ENCODE results near the gene C19orf85.
"Not testable (repeated sequence)": the region's sequence is repeated elsewhere in the genome, so short reads cannot be mapped to it uniquely, and the experiment has no call there.

C19orf85 gene

DNA sequence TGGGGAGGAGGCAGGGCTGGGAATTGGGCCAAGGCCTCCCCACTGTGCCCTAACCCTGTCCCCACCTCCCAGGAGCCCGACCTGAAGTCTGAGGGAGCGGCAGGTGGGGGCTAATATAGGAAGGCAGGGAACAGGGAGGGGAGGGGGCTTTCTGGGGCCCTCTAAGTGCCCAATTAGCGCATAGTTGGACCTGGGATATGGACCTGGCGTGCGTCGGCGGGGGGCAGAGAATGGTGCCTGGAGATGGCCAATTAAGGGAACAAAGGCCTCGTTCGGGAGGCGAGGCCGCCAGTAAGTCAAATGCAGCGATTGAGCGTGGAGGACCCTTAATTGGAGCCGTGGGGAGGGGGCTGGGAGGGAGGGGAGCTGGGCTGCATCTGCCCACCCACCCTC lies at the start of gene C19orf85:
TSS of gene C19orf85 (minus strand) at position 90 of the 393 bp plus-strand sequence. CDS start 197 bp downstream, outside the sequence.
- DNase-seq = no peak

DNA sequence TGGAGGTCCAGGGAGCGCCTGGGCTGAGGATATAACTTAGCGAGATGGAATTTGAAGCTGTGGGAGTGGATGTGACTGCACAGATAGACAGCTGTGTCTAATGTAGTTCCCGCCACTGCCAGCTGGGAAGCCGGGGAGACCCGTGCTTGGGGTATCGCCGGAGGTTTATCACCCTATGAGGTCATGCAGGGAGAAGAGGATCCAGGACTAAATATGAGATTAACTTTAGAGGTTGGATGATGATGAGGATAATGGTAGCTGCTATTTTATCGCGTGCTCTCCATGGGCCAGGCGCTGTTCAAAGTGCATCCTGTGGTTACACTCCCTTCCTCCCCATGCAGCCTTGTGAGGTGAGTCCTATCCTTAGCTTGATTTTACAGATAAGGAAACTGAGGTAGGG lies 43.6 kb upstream of the C19orf85 start:
- no peak for DNase-seq

DNA sequence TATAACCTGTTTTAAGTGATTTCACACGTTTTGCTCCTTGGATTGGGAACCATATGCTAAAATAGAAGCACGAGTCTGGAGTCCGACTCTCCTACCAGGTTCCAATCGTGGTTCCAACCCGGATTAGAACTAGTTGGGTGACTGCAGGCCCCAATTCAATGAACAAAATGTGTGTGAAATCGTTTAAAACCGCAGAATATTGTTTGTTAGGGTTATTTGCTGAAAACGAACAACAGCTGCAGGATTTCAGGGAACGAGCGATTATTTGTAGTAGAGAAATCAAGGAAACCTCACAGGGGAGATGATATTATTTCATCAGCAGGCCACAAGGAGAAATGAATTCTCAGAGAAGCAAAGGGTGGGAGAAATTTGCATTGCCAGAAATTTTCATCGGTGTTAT lies 40.4 kb upstream of the C19orf85 start:
- DNase-seq = no peak

DNA sequence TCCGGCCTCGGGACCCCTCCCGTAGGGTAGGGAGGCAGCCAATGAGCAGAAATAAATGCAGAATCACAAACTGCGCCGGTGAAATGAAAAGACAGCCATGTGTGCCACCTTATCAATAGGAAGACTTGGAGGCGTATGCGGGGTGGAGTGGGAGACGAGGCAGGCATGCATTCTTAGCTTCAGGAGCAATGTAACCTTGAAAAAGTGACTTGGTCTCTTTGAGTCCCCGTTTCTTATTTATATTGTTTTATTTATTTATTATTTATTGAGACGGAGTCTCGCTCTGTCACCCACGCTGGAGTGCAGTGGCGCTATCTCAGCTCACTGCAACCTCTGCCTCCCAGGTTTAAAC lies 39.7 kb upstream of the C19orf85 start:
- no peak for DNase-seq

DNA sequence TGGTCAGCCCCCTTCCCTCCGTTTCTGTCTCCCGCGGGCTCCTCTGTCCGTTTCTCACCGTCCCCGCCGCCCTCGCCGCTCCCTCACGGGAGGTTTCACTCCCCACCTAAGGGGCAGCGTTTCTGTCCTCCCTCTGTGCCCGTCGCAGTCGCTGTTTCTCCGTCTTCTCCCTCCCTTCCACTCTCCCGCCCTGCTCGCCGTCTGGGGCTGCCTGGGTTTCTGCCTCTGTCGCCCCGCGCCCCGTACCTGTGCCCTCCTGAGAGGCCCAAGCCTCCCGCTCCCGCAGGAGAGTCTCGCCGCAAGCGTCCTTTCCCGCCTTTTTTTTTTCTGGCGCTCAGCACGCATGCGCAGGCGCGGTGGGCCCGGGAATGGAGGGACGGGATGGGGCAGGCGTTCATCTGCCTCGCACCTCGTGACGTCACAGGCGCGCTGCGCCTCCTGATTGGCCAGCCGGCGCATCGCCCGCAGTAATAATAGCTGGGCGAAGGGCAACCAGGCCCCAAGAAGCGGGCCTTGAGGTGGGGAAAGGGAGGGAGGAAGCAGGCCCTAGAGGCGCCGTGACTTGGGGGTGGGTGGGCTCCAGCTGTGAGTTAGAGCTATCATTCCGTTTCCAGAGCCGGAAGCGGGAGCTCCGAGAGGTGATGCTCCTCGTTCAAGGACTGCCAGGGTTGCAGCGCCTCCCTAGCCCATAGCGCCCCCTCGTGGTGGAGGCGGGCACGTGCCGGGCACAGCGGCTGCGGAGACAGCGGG lies 39.1 kb upstream of the C19orf85 start:
- peak; percentile 93 for DNase-seq

DNA sequence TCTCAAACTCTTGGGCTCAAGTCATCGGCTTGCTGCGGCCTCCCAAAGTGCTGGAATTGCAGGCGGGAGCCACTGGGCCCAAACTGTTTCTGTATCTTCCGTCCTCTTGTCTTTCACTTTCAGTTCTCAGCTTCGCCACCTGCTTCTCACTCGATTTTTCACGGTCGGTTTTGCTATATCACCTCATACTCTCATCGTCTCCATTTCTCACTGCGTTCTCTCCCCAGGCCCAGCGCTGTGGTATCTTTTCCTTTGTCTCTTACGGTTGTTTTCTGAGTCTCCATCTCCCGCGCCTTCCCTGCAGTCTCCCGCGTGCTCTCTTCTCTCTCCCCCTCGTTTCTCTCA lies 38.6 kb upstream of the C19orf85 start:
- no peak for DNase-seq

DNA sequence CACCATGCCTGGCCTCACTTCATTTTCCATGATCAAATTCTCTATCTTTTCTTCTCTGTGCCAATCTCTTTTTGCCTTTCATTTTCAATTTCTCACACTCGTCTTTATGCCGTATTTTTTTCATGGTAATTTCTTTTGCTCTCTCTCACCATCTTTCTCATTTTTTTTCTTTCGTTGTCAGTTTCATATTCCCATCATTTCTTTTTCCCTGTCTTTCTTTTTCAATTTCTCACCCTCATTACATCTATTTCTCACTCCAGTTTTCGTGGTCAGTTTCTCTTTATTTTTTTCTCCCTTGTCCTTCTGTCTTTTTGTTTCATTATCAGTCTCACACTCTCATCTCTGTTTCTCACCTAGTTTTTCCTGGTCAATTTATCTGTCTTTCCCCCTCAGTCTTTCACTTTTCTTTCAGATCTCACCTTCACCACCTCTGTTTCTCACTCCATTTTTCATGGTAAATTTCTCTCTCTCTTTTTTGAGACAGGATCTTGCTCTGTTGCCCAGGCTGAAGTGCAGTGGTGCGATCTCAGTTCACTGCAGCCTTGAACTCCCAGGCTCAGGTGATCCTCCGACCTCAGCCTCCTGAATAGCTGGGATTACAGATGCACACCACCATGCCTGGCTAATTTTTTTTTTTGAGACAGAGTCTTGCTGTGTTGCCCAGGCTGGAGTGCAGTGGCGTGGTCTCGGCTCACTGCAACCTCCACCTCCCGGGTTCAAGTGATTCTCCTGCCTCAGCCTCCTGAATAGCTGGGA lies 37.8 kb upstream of the C19orf85 start:
- no peak for DNase-seq

DNA sequence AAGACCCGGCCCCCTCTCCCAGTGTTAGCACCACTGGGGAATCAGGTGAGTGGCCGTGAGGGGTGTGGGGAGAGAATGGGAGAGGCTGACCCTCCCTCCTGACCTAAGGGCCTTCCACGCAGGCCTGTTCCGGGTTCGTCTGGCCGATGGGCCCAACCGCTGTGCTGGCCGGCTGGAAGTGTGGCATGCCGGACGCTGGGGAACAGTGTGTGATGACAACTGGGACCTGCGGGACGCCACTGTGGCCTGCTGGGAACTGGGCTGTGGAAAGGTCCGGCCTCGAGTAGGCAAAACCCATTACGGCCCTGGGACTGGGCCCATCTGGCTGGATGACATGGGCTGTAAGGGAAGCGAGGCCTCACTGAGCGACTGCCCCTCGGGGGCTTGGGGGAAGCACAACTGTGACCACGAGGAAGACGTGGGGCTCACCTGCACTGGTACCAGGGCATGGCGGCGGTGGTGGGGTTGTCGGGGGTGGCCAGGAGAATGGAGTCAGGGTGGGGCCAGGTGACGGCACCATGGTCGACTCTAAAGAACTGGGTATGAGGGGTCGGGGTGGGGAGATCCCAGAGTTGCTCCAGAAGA lies 35.9 kb upstream of the C19orf85 start:
- no peak for DNase-seq

DNA sequence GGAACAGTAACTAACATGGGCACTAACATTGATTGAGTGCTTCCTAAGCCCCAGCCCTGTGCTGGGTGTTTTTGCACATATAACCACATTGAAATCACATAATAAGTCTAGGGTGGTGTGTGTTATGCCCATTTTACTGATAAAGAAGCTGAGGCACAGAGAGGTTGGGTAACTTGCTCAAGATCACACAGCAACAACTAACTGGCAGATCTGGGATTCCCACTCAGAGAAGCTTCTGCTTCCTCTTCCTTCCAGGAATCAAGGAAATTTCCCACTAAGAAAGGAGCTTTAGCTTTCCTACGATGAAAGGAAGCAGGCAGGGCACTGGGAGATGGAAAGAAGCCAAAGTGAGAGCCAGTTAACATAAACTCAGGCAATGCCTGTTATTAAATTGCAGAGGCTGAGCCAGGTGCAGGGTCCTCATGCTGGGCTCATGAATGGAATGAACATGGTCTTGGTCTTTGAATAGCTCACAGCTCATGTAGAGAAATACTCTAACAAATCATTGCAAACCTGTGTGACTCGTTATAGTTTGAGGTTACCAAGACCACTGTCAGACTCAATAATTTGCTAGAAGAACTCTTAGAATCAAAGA lies 33.8 kb upstream of the C19orf85 start:
- no peak for DNase-seq

DNA sequence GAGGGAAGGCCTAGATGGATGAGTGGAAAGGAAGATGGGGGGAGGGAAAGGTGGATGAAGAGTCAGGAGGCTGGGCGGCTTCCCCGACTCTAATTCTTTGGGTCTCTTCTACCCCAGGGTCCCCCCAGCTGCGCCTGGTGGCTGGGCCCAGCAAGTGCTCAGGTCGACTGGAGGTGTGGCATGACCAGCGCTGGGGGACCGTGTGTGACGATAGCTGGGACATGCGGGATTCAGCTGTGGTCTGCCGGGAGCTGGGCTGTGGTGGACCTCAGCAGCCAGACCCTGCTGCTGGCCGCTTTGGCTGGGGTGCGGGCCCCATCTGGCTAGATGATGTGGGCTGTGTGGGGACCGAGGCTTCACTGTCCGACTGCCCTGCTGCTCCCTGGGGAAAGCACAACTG lies 33.2 kb upstream of the C19orf85 start:
- no peak for DNase-seq

DNA sequence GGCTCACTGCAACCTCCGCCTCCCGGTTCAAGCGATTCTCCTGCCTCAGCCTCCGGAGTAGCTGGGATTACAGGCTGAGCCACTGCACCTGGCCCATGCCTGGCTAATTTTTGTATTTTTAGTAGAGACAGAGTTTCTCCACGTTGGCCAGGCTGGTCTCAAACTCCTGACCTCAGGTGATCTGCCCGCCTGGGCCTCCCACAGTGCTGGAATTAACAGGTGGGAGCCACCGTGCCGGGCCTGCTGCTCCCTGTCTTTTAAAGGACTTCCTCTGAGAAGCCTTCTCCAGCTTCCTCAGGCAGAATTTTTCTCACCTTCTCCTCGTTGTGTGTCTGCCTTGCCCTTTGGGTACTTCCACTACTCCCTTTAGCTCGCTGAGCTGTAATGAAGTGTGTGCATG lies 32.3 kb upstream of the C19orf85 start:
- not testable (repeated sequence) for DNase-seq

DNA sequence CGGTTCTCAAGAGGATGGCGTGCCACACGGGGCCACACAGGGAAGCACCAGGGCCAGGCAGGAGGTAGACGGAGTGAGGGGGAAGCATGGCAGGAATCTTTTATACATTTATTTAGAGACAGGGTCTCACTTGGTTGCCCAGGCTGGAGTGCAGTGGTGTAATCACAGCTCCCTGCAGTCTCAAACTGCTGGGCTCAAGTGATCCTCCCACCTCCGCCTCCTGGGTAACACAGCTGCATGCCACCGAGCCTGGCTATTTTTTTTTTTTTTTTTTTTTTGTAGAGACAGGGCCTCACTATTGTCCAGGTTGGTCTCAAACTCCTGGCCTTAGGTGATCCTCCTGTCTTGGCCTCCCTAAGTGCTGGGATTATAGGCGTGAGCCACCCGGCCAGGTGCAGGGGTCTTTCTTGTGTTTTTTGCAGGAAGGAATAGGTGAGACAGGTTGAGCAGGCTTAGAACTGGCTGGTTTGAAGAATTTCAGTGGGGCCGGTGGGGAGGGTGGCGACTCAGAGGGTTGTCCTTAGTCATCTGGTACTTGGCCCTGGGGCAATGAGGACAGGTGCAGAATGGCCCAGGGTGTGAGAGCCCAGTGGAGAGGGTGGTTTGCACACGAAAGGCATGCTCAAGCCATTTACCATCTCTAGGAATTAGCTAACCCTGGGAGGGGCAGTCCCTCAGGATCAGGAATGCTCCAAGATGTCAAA lies 31.2 kb upstream of the C19orf85 start:
- DNase-seq = no peak

DNA sequence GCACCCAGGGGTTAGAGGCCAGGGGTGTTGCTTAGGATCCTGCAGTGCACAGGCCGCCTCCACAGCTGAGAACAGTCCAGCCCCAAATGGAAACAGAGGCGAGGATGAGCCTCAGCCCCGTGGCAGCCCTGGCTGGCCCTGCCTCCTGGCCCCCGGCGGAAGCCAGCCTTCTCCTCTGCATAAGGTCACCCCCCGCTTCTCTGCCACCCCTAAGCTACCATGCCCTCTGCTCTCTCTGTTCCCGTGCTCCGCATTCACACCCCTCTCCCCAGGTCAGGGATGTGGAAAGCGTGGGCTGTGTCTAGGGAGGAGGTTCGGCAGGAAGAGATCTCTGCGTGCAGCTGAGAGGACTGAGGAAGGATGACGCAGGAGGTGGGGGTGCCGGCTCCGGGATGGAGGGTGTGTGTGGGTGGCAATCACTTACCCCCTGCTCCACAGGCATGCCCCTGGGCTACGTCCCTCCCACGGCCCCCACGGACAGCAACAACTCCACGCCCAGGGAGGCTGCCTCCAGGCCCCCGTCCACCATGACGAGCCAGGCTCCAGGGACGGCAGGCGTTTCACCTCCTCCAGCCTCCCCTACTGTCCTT lies 29.7 kb upstream of the C19orf85 start:
- no peak for DNase-seq

DNA sequence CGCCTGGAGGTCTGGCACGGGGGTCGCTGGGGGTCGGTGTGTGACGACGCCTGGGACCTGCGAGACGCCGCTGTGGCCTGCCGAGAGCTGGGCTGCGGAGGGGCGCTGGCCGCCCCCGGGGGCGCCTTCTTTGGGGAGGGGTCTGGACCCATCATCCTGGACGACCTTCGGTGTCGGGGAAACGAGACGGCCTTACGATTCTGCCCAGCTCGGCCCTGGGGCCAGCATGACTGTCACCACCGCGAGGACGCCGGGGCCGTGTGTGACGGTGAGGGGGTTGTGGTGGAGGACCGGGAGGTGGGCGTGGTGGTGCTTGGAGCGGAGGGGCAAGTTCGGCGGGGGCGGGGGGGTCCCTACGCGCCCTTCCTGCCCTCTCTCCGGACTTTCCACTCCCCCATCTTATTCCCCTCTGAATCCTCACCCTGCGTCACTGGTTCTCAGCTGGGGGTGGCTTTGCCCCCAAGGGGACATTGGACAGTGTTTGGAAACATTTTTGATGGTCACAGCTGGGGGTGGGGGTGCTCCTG lies 29.2 kb upstream of the C19orf85 start:
- DNase-seq = no peak

DNA sequence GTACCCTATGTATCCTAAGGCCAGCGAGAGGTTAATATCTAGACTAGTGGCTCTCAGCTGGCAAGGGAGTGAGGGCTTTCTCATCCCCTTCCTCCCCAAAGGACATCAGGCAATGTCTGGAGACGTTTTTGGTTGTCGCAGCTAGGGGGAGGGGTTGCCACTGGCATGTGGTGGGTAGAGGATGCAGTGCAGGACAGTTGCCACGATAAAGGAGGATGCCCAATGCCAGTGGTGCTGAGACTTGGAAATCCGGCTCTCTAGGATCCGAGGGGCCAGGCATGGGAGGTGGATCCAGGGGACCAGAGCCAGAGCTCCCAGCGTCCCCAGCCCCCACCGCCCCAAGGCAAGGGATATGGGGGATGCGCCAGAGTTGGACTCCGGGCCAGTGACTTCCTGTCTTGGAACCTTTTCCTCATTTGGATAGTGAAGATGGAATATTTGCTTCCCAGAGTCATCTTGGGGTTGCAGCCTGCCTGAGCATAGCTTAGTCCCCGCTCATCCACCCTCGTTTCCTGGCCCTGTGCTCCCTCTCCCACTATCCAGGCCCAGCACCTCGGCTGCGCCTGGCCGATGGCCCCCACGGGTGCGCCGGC lies 28.6 kb upstream of the C19orf85 start:
- no peak for DNase-seq

DNA sequence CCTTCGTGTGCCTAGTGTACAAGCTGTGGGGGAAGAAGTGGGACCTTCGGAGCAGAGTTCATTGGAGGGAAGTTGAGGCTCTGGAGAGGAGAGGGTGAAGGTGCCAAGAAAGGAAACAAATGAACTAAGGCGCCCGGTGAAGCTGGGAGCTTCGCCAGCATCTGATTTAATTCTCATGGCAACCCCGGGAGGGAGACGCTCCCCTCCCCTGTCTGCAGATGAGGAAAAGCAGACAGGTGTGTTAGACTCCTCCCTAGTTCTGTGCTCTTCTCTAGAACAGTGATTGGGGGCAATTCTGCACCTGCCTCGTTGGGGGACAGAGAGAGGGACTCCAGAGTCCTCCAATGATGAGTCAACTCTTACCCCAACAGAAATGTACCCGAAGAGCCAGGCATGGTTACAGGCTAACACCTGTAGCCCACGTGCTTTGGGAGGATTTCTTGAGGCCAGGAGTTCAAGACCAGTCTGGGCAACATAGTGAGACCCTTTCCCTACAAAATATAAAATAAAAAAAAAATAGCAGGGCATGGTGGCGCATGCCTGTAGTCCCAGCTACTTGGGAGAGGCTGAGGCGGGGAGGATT lies 27.9 kb upstream of the C19orf85 start:
- no peak for DNase-seq

DNA sequence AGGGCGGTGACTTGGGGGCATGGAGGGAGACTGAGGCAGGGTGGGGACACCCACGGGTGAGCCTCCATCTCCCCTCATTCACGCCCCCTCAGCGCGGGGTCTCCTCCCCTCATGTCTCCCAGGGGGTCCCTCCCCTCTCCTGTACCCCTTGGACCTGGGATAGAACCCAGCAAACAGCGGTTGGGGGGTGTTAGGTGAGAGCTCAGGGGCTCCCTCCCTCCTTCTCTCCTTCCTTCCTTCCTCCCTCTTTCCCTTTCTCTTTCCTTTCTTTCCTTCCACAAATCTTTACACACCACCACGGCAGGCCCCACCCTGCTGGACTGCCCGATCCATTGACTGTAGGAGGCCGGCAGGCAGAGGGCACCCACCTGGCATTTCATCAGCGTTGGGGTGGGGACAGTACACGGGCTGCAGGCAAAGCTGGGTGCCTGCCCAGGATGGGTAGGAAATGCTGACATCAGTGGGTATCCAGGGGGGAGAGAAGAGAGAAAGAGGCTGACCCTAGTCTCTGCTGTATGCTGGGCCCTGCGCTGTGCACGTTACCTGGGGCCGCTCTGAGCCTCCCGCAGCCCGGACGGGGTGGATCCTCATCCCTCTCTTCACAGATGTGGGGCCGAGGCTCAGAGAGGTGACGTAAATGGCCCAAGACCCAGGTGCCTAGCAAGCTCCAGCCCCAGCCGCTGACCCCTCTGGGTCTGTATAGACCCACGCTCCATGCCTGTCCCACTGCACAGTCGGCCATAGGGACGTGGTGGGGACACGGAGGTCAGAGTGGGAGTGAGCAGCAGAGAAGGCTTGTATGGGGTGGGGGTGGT lies 27.2 kb upstream of the C19orf85 start:
- no peak for DNase-seq

DNA sequence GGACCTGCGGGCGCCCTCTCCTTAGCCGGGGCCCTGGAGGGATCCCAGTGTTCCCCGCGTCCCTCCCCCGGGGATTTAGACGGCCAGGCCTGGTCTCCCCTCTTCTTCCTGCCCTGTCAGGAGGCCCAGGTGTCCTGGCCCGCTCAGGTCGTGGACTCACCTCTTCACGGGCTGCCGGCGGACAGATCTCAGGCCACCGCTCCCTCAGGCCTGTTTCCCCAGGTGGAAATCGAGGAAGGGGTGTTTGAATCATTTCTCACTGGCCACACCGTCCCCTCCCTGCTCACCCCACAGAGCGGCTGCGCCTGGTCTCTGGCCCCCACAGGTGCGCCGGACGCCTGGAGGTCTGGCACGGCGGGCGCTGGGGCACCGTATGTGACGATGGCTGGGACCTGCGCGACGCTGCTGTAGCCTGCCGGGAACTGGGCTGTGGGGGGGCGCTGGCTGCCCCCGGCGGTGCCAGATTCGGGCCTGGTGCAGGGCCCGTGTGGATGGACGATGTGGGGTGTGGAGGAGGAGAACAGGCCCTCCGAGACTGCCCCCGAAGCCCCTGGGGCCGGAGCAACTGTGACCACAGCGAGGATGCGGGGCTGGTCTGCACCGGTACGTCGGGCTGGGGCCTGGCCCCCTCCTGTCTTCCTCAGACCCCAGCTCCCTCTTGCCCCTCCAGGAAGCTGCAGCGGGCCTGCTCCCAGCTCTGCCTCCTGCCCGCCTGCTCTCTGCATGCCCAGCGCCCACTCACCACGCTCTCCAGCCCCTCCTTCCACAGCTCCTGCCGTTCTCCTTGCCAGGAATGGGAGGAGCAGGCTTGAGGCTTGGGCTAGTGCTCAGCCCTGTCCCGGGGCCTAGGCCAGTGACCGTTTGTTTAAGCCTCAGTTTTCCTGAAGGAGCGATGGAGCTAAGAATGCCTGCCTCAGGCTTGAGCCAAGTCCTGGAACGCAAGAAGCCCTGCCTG lies 26.2 kb upstream of the C19orf85 start:
- DNase-seq = no peak

DNA sequence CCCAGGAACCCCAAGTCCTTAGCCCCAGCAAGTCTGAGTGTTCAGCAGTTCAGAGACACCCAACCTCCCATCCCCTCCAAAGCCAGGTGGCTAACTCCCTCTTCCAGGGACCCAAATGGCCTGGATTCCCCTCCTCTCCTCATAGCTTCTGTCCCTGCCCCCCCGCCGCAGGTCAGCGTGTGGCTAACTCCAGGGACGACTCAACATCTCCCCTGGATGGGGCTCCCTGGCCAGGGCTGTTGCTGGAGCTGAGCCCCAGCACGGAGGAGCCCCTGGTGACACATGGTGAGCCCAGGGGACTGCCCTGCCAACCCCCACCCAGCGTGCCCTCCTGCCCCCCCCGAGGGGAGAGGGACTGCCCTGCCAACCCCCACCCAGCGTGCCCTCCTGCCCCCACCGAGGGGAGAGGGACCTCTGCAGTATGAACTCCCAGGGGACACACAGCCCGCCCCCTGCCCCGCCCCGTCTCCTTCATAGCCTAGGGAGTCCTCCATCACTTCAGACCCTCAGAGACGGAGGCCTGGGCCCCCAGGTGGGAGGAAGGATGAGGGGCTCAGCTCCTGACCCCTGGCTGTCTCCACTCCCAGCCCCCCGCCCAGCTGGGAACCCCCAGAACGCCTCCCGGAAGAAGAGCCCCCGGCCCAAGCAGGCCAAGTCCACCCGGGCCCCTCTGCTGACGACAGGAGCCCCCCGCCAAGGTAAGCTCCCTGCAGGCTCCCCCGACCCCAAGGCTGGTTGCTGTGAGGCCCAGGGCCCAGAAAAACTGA lies 25.3 kb upstream of the C19orf85 start:
- DNase-seq = no peak

Data from activated naive CD4-positive, alpha-beta T cell treated with Interleukin-2 at 50 U/mL for 16 hours (primary cell).